GM12865 (cell line): ENCODE data around the gene QTRT2.

Experiments
- DNase-seq: peaks from one replicate; pipeline ENCODE4 v3.0.0; 2010; ENCODE audit warnings: low read depth
- H3K4me3 ChIP-seq: 2 replicates; pipeline ENCODE4 v1.5.1; 2011; ENCODE audit warnings: mild to moderate bottlenecking, low read depth, low read length, control low read depth
- CTCF ChIP-seq: IDR thresholded peaks from 2 replicates; pipeline ENCODE4 v1.5.1; 2011; ENCODE audit warnings: low read length, control low read depth, low read depth, inconsistent platforms; ENCODE audit not compliant: insufficient read depth; ENCODE audit errors: missing control alignments

QTRT2 gene

GRCh38 chr3:114025451-114025850 lies 31.1 kb upstream of the QTRT2 start:
- DNase-seq, result no peak
- no peak for TF ChIP-seq CTCF

GRCh38 chr3:114026331-114026730 lies 30.2 kb upstream of the QTRT2 start:
- TF ChIP-seq CTCF, result no peak
- H3K4me3 ChIP-seq, result no peak overlapping the region
- no peak for DNase-seq

More at GRCh38 chr3:114025451-114025850, 31.1 kb upstream of the QTRT2 start:
- H3K4me3 ChIP-seq, result no peak overlapping the region

- no peak for DNase-seq
- H3K4me3 ChIP-seq, result no peak overlapping the region
- no peak for TF ChIP-seq CTCF
Observed at GRCh38 chr3:114033721-114034120, 22.8 kb upstream of the QTRT2 start.

GRCh38 chr3:114034211-114034610 lies 22.3 kb upstream of the QTRT2 start:
- DNase-seq, result no peak
- H3K4me3 ChIP-seq, result no peak overlapping the region
- TF ChIP-seq CTCF, result no peak

- H3K4me3 ChIP-seq, result no peak overlapping the region
- no peak for TF ChIP-seq CTCF
- no peak for DNase-seq
Observed at GRCh38 chr3:114034787-114035545, 21.6 kb upstream of the QTRT2 start.

- H3K4me3 ChIP-seq, result no peak overlapping the region
- no peak for TF ChIP-seq CTCF
- DNase-seq, result no peak
Observed at GRCh38 chr3:114035896-114036295, 20.6 kb upstream of the QTRT2 start.

- DNase-seq, result no peak
- H3K4me3 ChIP-seq, result no peak overlapping the region
- TF ChIP-seq CTCF, result no peak
Observed at GRCh38 chr3:114043205-114043604, 13.3 kb upstream of the QTRT2 start.
